Right lobe of liver (tissue), 6 donors: ENCODE measurements around the gene KRT72. TPM values are rescaled to one million over a fixed set of nuclear protein-coding genes. Genes with fewer than 3 reads are reported as not detected.

Experiments
- ATAC-seq, 4 donors: fragments of 200-7000 bp; cut with Tn5 transposase; one replicate each; pipeline ENCODE4 v1.9.1; 2020; ENCODE audit warnings: mild to moderate bottlenecking in 4 of 4, moderate library complexity in 4 of 4
- DNase-seq, 3 donors: peaks; one replicate each; pipeline ENCODE4 v3.0.0-alpha.2; 2020
- H3K27ac ChIP-seq, 3 donors: fragments of 200-600 bp; one replicate each; pipeline ENCODE4 v1.8.0; 2022
- H3K27me3 ChIP-seq, 2 donors: fragments of 200-600 bp; one replicate each; pipeline ENCODE4 v1.8.0; 2022
- H3K36me3 ChIP-seq, 4 donors: fragments of 200-600 bp; sonication (generic) in 1 of 4; one replicate each; pipeline versions ENCODE4 v1.5.1 to v1.8.0; 2017 to 2022; ENCODE audit warnings: control low read depth in 1 of 4
- H3K4me1 ChIP-seq, 4 donors: fragments of 200-600 bp; sonication (generic) in 1 of 4; one replicate each; pipeline versions ENCODE4 v1.5.1 to v1.8.0; 2017 to 2022; ENCODE audit warnings: control low read depth in 1 of 4
- H3K4me3 ChIP-seq, 3 donors: fragments of 200-600 bp; one replicate each; pipeline ENCODE4 v1.8.0; 2022
- H3K9me3 ChIP-seq, 4 donors: fragments of 200-600 bp; sonication (generic) in 1 of 4; one replicate each; pipeline versions ENCODE4 v1.5.1 to v1.8.0; 2017 to 2022; ENCODE audit warnings: control low read depth in 1 of 4
- POLR2A ChIP-seq: fragments of 450-650 bp; IDR thresholded peaks from one replicate; pipeline ENCODE4 v1.6.1; 2017; ENCODE audit warnings: antibody characterized with exemption, mild to moderate bottlenecking
- WGBS: methylation state at CpG from one replicate; pipeline ENCODE4 v1.1.6; 2018; ENCODE audit warnings: low coverage, low lambda C conversion rate; ENCODE audit not compliant: insufficient coverage; ENCODE audit errors: missing lambda C conversion rate; 5-methylcytosine and 5-hydroxymethylcytosine counted together
- intact Hi-C, 2 donors: fragments of 100-400 bp; cut with DNase I; formaldehyde crosslinking; loops; one replicate each; pipeline versions ENCODE4 v1.11.2 to v1.14.1; 2022
- total RNA-seq, 6 experiments: library from RNA; depleted of rRNA in 2 of 6; stranded (reverse); fragments of >200 nt in 2 of 6; fragmentation: NEBNext Ultra II Directional in 3 of 6; extraction: Animal tissue kit (Norgen Biotek cat#: 25700) in 3 of 6; gene quantifications; one replicate each; pipeline versions ENCODE4 v1.1.0 to v1.2.4, GENCODE V29; 2016 to 2023
- TF ChIP-seq, protein P1 (sequence below), 4 donors: fragments of 200-600 bp in 3 of 4; fragments of 450-650 bp in 1 of 4; IDR thresholded peaks; one replicate each; pipeline versions ENCODE4 v1.5.1 to v1.8.0; 2016 to 2022; ENCODE audit warnings: antibody characterized with exemption in 4 of 4, mild to moderate bottlenecking in 2 of 4
- donor health status: DM: no; HTN: yes; CAD: no.
- donor health status: DM: no; HTN: no; CAD: no.
- donor health status: DM: no; HTN: no; CAD: no.
- donor health status: DM: no; HTN: yes; CAD: no.
- donor health status: DM: no; HTN: yes; CAD: no.

Gene KRT72
- total RNA-seq, 6 experiments from 2014 or later, result not detected

- no peak for ATAC-seq
- no peak for TF ChIP-seq POLR2A
- TF ChIP-seq, protein P1, sequence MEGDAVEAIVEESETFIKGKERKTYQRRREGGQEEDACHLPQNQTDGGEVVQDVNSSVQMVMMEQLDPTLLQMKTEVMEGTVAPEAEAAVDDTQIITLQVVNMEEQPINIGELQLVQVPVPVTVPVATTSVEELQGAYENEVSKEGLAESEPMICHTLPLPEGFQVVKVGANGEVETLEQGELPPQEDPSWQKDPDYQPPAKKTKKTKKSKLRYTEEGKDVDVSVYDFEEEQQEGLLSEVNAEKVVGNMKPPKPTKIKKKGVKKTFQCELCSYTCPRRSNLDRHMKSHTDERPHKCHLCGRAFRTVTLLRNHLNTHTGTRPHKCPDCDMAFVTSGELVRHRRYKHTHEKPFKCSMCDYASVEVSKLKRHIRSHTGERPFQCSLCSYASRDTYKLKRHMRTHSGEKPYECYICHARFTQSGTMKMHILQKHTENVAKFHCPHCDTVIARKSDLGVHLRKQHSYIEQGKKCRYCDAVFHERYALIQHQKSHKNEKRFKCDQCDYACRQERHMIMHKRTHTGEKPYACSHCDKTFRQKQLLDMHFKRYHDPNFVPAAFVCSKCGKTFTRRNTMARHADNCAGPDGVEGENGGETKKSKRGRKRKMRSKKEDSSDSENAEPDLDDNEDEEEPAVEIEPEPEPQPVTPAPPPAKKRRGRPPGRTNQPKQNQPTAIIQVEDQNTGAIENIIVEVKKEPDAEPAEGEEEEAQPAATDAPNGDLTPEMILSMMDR (IDR thresholded peaks at IDR 0.05), result no peak
- 77% methylated on average over 6 of the region's 10 CpGs for WGBS
- no peaks in the 10 kb centered on the region for H3K4me1 ChIP-seq
- H3K4me3 ChIP-seq, result no peak overlapping the region
- intact Hi-C loops, result no loop called here
- H3K27me3 ChIP-seq, result no peaks in the 10 kb centered on the region
- DNase-seq, result no peak
- no peak overlapping the region for H3K27ac ChIP-seq
- H3K36me3 ChIP-seq, result no peaks in the 10 kb centered on the region
- H3K9me3 ChIP-seq, result no peaks in the 10 kb centered on the region
Observed at GRCh38 chr12:52616680-52617402, 15.6 kb upstream of the KRT72 start.

DNA sequence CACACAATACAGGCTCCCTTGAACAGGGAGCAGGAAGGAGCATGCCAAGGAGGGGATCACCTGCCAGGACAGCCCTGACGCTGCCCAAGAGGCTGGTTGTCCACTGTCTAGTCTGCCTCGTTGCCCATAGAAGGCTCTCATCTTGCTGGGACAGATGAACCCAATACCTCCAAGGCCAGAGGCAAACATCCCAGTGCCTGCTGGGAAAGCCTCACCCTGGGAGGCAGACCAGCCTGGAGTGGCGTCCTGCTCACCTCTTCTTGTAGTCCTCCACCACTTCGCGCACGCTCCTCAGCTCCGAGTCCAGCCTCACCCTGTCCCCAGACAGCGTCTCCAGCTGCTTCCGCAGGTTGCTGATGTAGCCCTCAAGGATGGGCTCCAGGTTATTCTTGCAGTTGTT is 14.6 kb upstream of the KRT72 start:
- no peaks in the 10 kb centered on the region for H3K36me3 ChIP-seq
- ATAC-seq (no peak), DNase-seq (no peak)
- no peaks in the 10 kb centered on the region for H3K27me3 ChIP-seq
- no peak for TF ChIP-seq POLR2A
- TF ChIP-seq, protein P1 (IDR thresholded peaks at IDR 0.05), result no peak
- no peak overlapping the region for H3K4me3 ChIP-seq
- H3K4me1 ChIP-seq, result no peaks in the 10 kb centered on the region
- H3K27ac ChIP-seq, result no peak overlapping the region
- no CpG with 5 or more reads among the region's 9 CpGs for WGBS
- intact Hi-C loops, result no loop called here
- H3K9me3 ChIP-seq, result no peaks in the 10 kb centered on the region

- intact Hi-C loops, result no loop called here
Observed at GRCh38 chr12:52615208-52615868, 14.1 kb upstream of the KRT72 start.

GRCh38 chr12:52614381-52615207 is 13.3 kb upstream of the KRT72 start:
- no peaks in the 10 kb centered on the region for H3K9me3 ChIP-seq
- H3K4me3 ChIP-seq, result no peak overlapping the region
- ATAC-seq (no peak), DNase-seq (no peak)
- no peaks in the 10 kb centered on the region for H3K4me1 ChIP-seq
- no peaks in the 10 kb centered on the region for H3K36me3 ChIP-seq
- no peak for TF ChIP-seq POLR2A
- no peak overlapping the region for H3K27ac ChIP-seq
- no peaks in the 10 kb centered on the region for H3K27me3 ChIP-seq
- intact Hi-C loops, result no loop called here
- WGBS, result 61% methylated on average over 2 of the region's 10 CpGs

More at GRCh38 chr12:52615208-52615868, 14.1 kb upstream of the KRT72 start:
- no peaks in the 10 kb centered on the region for H3K36me3 ChIP-seq
- TF ChIP-seq POLR2A, result no peak
- TF ChIP-seq, protein P1 (IDR thresholded peaks at IDR 0.05), result no peak
- ATAC-seq (no peak), DNase-seq (no peak)
- no peaks in the 10 kb centered on the region for H3K4me1 ChIP-seq
- H3K9me3 ChIP-seq, result no peaks in the 10 kb centered on the region
- no peak overlapping the region for H3K27ac ChIP-seq
- no peaks in the 10 kb centered on the region for H3K27me3 ChIP-seq
- no peak overlapping the region for H3K4me3 ChIP-seq
- 44% methylated on average over 5 of the region's 6 CpGs for WGBS
